Body of pancreas (tissue), 4 donors: Measurements from ENCODE around the gene ZP1. TPM values are rescaled to one million over a fixed set of nuclear protein-coding genes. Genes with fewer than 3 reads are reported as not detected.

ENCODE experiments used
- ATAC-seq: fragments of 150-250 bp; one replicate; pipeline ENCODE4 v1.9.1; 2016
- DNase-seq, 4 donors: peaks; one replicate each; pipeline ENCODE4 v3.0.0-alpha.2; 2019
- H3K27ac ChIP-seq, 4 donors: fragments of 200-600 bp; sonication (generic); 1 replicate in 3 of 4; 2 replicates in 1 of 4; pipeline versions ENCODE4 v1.5.1 to v1.6.1; 2016 to 2019; ENCODE audit warnings: mild to moderate bottlenecking in 1 of 4, mixed read lengths in 1 of 4, moderate library complexity in 1 of 4
- H3K27me3 ChIP-seq, 2 donors: fragments of 200-600 bp; sonication (generic); one replicate each; pipeline ENCODE4 v1.6.0; 2016; ENCODE audit warnings: mild to moderate bottlenecking in 1 of 2
- H3K36me3 ChIP-seq, 2 donors: fragments of 200-600 bp; sonication (generic); replicated peaks in 1 of 2; 2 replicates each; pipeline ENCODE4 v1.5.1; 2016; ENCODE audit warnings: low read depth in 2 of 2; ENCODE audit not compliant: insufficient read depth in 1 of 2
- H3K4me1 ChIP-seq: fragments of 200-600 bp; sonication (generic); one replicate; pipeline ENCODE4 v1.6.0; 2016
- H3K4me3 ChIP-seq, 2 donors: fragments of 200-600 bp; sonication (generic); 1 replicate in 1 of 2; 2 replicates in 1 of 2; pipeline ENCODE4 v1.5.1; 2016 to 2019
- H3K9me3 ChIP-seq, 3 donors: fragments of 200-600 bp; sonication (generic); 1 replicate in 2 of 3; 2 replicates in 1 of 3; pipeline ENCODE4 v1.5.1; 2016
- CTCF ChIP-seq, 7 experiments: fragments of 450-650 bp in 4 of 7; fragments of 200-600 bp in 3 of 7; sonication (generic) in 3 of 7; IDR thresholded peaks; one replicate each; pipeline ENCODE4 v1.5.1; 2016 to 2019; ENCODE audit warnings: antibody characterized with exemption in 7 of 7
- POLR2A ChIP-seq, 3 donors: fragments of 450-650 bp; IDR thresholded peaks; one replicate each; pipeline ENCODE4 v1.6.1; 2016; ENCODE audit warnings: antibody characterized with exemption in 3 of 3, mild to moderate bottlenecking in 2 of 3
- WGBS, 2 donors: methylation state at CpG; one replicate each; pipeline ENCODE4 v1.1.5; 2017; 5-methylcytosine and 5-hydroxymethylcytosine counted together
- intact Hi-C: fragments of 100-400 bp; cut with DNase I; formaldehyde crosslinking; loops from one replicate; pipeline ENCODE4 v1.15.1; 2023
- total RNA-seq, 2 donors: library from RNA; depleted of rRNA; stranded (reverse); fragments of >200 nt; gene quantifications; one replicate each; pipeline ENCODE4 v1.1.0, GENCODE V29; 2016

ZP1 gene
- total RNA-seq, 2 donors from 2014 or later = not detected

- H3K27ac ChIP-seq = no peak overlapping the region
- DNase-seq (no peak), ATAC-seq (no peak)
- TF ChIP-seq POLR2A (IDR thresholded peaks at IDR 0.05) = no peak
- TF ChIP-seq CTCF (IDR thresholded peaks at IDR 0.05) = no peak
- no peaks in the 10 kb centered on the region for H3K9me3 ChIP-seq
- intact Hi-C loops = no loop called here
- peaks cover 1% of the 10 kb centered on the region for H3K4me1 ChIP-seq
- WGBS, 2 donors = 81 to 90% methylated on average over 4 to 13 of the region's 13 CpGs
- H3K4me3 ChIP-seq = no peak overlapping the region
- H3K27me3 ChIP-seq = no peaks in the 10 kb centered on the region
- H3K36me3 ChIP-seq = no peaks in the 10 kb centered on the region
These were observed 7.4 kb downstream of the ZP1 start for GRCh38 chr11:60874421-60875365.

GRCh38 chr11:60875366-60876167, 8.2 kb downstream of the ZP1 start:
- no peaks in the 10 kb centered on the region for H3K27me3 ChIP-seq
- WGBS, 2 donors = 86 to 87% methylated on average over 6 to 7 of the region's 7 CpGs
- no peak overlapping the region for H3K4me3 ChIP-seq
- no peak overlapping the region for H3K27ac ChIP-seq
- peaks cover 10% of the 10 kb centered on the region for H3K4me1 ChIP-seq
- H3K9me3 ChIP-seq = no peaks in the 10 kb centered on the region
- DNase-seq (no peak), ATAC-seq (no peak)
- TF ChIP-seq CTCF (IDR thresholded peaks at IDR 0.05) (no peak), POLR2A (IDR thresholded peaks at IDR 0.05) (no peak)
- intact Hi-C loops = no loop called here
- no peaks in the 10 kb centered on the region for H3K36me3 ChIP-seq

GRCh38 chr11:60876168-60876485, 8.8 kb downstream of the ZP1 start:
- ATAC-seq (no peak), DNase-seq (no peak)
- Histone ChIP-seq H3K27ac (no peak overlapping the region), H3K36me3 (no peaks in the 10 kb centered on the region), H3K4me3 (no peak overlapping the region), H3K4me1 (peaks cover 16% of the 10 kb centered on the region), H3K9me3 (no peaks in the 10 kb centered on the region), H3K27me3 (no peaks in the 10 kb centered on the region)
- intact Hi-C loops = no loop called here
- 86% methylated on average over 2 of the region's 2 CpGs; no CpG with 5 or more reads in 1 of the 2 donors for WGBS, 2 donors
- no peak for TF ChIP-seq CTCF (IDR thresholded peaks at IDR 0.05)
- no peak for TF ChIP-seq POLR2A (IDR thresholded peaks at IDR 0.05)

- H3K36me3 ChIP-seq = no peaks in the 10 kb centered on the region
- intact Hi-C loops = no loop called here
- no peaks in the 10 kb centered on the region for H3K27me3 ChIP-seq
- H3K9me3 ChIP-seq = no peaks in the 10 kb centered on the region
- H3K4me3 ChIP-seq = no peak overlapping the region
- H3K27ac ChIP-seq = no peak overlapping the region
- ATAC-seq = no peak
- TF ChIP-seq POLR2A (IDR thresholded peaks at IDR 0.05) (no peak), CTCF (IDR thresholded peaks at IDR 0.05) (no peak)
- WGBS, 2 donors = 77 to 81% methylated on average over 5 of the region's 5 CpGs
- DNase-seq = no peak
- H3K4me1 ChIP-seq = peaks cover 18% of the 10 kb centered on the region
These were observed 11.1 kb downstream of the ZP1 start for GRCh38 chr11:60878245-60879101.
